Neural progenitor cell (in vitro differentiated cells): Measurements from ENCODE around the gene CSNK1G2. TPM values are rescaled to one million over a fixed set of nuclear protein-coding genes. Genes with fewer than 3 reads are reported as not detected.

Experiments
- DNase-seq: peaks from one replicate; pipeline ENCODE4 v3.0.0-alpha.2; 2016; ENCODE audit warnings: low spot score
- H2AFZ ChIP-seq: fragments of 200-600 bp; sonication (generic); replicated peaks from 2 replicates; pipeline ENCODE4 v1.6.1; 2016; ENCODE audit warnings: antibody characterized with exemption
- H3F3A ChIP-seq: fragments of 200-600 bp; sonication (generic); 2 replicates; pipeline ENCODE4 v1.6.1; 2016; ENCODE audit warnings: antibody characterized with exemption, low read depth
- H3K27ac ChIP-seq: fragments of 200-600 bp; sonication (generic); 2 replicates; pipeline ENCODE4 v1.5.1; 2016; ENCODE audit warnings: mild to moderate bottlenecking
- H3K27me3 ChIP-seq: fragments of 200-600 bp; sonication (generic); 2 replicates; pipeline ENCODE4 v1.6.1; 2016; ENCODE audit warnings: mild to moderate bottlenecking, moderate library complexity
- H3K36me3 ChIP-seq: fragments of 200-600 bp; sonication (generic); 2 replicates; pipeline ENCODE4 v1.5.1; 2016
- H3K4me1 ChIP-seq: fragments of 200-600 bp; sonication (generic); 2 replicates; pipeline ENCODE4 v1.6.1; 2016; ENCODE audit warnings: mixed run types
- H3K4me2 ChIP-seq: fragments of 200-600 bp; sonication (generic); 2 replicates; pipeline ENCODE4 v1.6.1; 2016
- H3K4me3 ChIP-seq: fragments of 200-600 bp; sonication (generic); 2 replicates; pipeline ENCODE4 v1.5.1; 2016
- H3K79me2 ChIP-seq: fragments of 200-600 bp; sonication (generic); 2 replicates; pipeline ENCODE4 v1.6.1; 2016; ENCODE audit warnings: low read depth
- H3K9ac ChIP-seq: fragments of 200-600 bp; sonication (generic); 2 replicates; pipeline ENCODE4 v1.6.1; 2016
- H3K9me3 ChIP-seq: fragments of 200-600 bp; sonication (generic); 2 replicates; pipeline ENCODE4 v1.5.1; 2016; ENCODE audit warnings: low read depth
- H4K20me1 ChIP-seq: fragments of 200-600 bp; sonication (generic); 2 replicates; pipeline ENCODE4 v1.6.1; 2016; ENCODE audit warnings: low read depth
- H3K27ac Mint-ChIP-seq: 3 replicates; pipeline ENCODE4 v1.8.0; 2021; ENCODE audit warnings: mixed read lengths
- H3K27me3 Mint-ChIP-seq: 2 replicates; pipeline ENCODE4 v1.8.0; 2022; ENCODE audit warnings: low read depth, mild to moderate bottlenecking, inconsistent platforms, moderate library complexity, mixed read lengths; ENCODE audit not compliant: insufficient read depth
- H3K36me3 Mint-ChIP-seq: 3 replicates; pipeline ENCODE4 v1.8.0; 2021; ENCODE audit warnings: mixed read lengths
- H3K4me1 Mint-ChIP-seq: 3 replicates; pipeline ENCODE4 v1.8.0; 2021; ENCODE audit warnings: mixed read lengths
- H3K4me3 Mint-ChIP-seq: 3 replicates; pipeline ENCODE4 v1.8.0; 2021; ENCODE audit warnings: mild to moderate bottlenecking, moderate library complexity, mixed read lengths
- H3K9me3 Mint-ChIP-seq: 3 replicates; pipeline ENCODE4 v1.8.0; 2020; ENCODE audit warnings: mixed read lengths
- EZH2 ChIP-seq: fragments of 200-600 bp; sonication (generic); IDR thresholded peaks from 2 replicates; pipeline ENCODE4 v1.6.1; 2017; ENCODE audit warnings: antibody characterized with exemption, mild to moderate bottlenecking, moderate library complexity
- EZH2phosphoT487 ChIP-seq: fragments of 200-600 bp; sonication (generic); IDR thresholded peaks from 2 replicates; pipeline ENCODE4 v1.6.1; 2017; ENCODE audit warnings: antibody characterized with exemption
- total RNA-seq: library from RNA; depleted of rRNA; stranded (reverse); fragments of >200 nt; gene quantifications from 2 replicates; pipeline ENCODE4 v1.2.3, GENCODE V29; 2015; ENCODE audit warnings: low replicate concordance
- TF ChIP-seq, protein P1 (sequence below): fragments of 200-600 bp; sonication (generic); IDR thresholded peaks from 2 replicates; pipeline ENCODE4 v1.5.1; 2017; ENCODE audit warnings: antibody characterized with exemption, mild to moderate bottlenecking

The CSNK1G2 gene
- total RNA-seq, 1 donor from 2014 or later, result 49.6 TPM

GRCh38 chr19:1907563-1908363, 33.2 kb upstream of the CSNK1G2 start:
- Histone ChIP-seq H3K4me3 (no peak overlapping the region), H3K4me2 (no peak overlapping the region), H3K27me3 (no peaks in the 10 kb centered on the region), H3K9me3 (no peaks in the 10 kb centered on the region), H3K79me2 (peaks cover 72% of the 10 kb centered on the region), H4K20me1 (peaks cover 62% of the 10 kb centered on the region), H3K27ac (no peak overlapping the region), H3K4me1 (peaks cover 13% of the 10 kb centered on the region), H3F3A (peaks cover 23% of the 10 kb centered on the region), H2AFZ (no peak overlapping the region), H3K9ac (no peak overlapping the region), H3K36me3 (no peaks in the 10 kb centered on the region)
- DNase-seq, result no peak
- H3K4me3 Mint-ChIP-seq, result no peak overlapping the region
- no peaks in the 10 kb centered on the region for H3K9me3 Mint-ChIP-seq
- peaks cover 4% of the 10 kb centered on the region for H3K36me3 Mint-ChIP-seq
- H3K4me1 Mint-ChIP-seq, result peaks cover 27% of the 10 kb centered on the region
- peaks cover 6% of the 10 kb centered on the region for H3K27me3 Mint-ChIP-seq
- no peak overlapping the region for H3K27ac Mint-ChIP-seq
- TF ChIP-seq, protein P1, sequence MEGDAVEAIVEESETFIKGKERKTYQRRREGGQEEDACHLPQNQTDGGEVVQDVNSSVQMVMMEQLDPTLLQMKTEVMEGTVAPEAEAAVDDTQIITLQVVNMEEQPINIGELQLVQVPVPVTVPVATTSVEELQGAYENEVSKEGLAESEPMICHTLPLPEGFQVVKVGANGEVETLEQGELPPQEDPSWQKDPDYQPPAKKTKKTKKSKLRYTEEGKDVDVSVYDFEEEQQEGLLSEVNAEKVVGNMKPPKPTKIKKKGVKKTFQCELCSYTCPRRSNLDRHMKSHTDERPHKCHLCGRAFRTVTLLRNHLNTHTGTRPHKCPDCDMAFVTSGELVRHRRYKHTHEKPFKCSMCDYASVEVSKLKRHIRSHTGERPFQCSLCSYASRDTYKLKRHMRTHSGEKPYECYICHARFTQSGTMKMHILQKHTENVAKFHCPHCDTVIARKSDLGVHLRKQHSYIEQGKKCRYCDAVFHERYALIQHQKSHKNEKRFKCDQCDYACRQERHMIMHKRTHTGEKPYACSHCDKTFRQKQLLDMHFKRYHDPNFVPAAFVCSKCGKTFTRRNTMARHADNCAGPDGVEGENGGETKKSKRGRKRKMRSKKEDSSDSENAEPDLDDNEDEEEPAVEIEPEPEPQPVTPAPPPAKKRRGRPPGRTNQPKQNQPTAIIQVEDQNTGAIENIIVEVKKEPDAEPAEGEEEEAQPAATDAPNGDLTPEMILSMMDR, result no peak
- TF ChIP-seq EZH2 (no peak), EZH2phosphoT487 (no peak)

- H3K79me2 ChIP-seq, result peaks cover 78% of the 10 kb centered on the region
- no peaks in the 10 kb centered on the region for H3K27me3 ChIP-seq
- Mint-ChIP-seq H3K27ac (no peak overlapping the region), H3K27me3 (peaks cover 6% of the 10 kb centered on the region), H3K4me3 (no peak overlapping the region), H3K4me1 (peaks cover 22% of the 10 kb centered on the region), H3K36me3 (peaks cover 7% of the 10 kb centered on the region), H3K9me3 (no peaks in the 10 kb centered on the region)
- H3K27ac ChIP-seq, result no peak overlapping the region
- TF ChIP-seq EZH2phosphoT487, result no peak
- TF ChIP-seq EZH2, result no peak
- TF ChIP-seq, protein P1, result no peak
- no peaks in the 10 kb centered on the region for H3K36me3 ChIP-seq
- H3K9me3 ChIP-seq, result no peaks in the 10 kb centered on the region
- H3F3A ChIP-seq, result peaks cover 23% of the 10 kb centered on the region
- no peak for DNase-seq
- H3K4me1 ChIP-seq, result peaks cover 13% of the 10 kb centered on the region
- H3K9ac ChIP-seq, result no peak overlapping the region
- no peak overlapping the region for H3K4me3 ChIP-seq
- no peak overlapping the region for H2AFZ ChIP-seq
- H4K20me1 ChIP-seq, result peaks cover 63% of the 10 kb centered on the region
- H3K4me2 ChIP-seq, result no peak overlapping the region
These were observed 32.7 kb upstream of the CSNK1G2 start for GRCh38 chr19:1908364-1908678.

GRCh38 chr19:1909761-1910080, 31.3 kb upstream of the CSNK1G2 start:
- H3K27me3 ChIP-seq, result no peaks in the 10 kb centered on the region
- H3K9me3 Mint-ChIP-seq, result no peaks in the 10 kb centered on the region
- H3K4me3 ChIP-seq, result no peak overlapping the region
- H3K36me3 Mint-ChIP-seq, result peaks cover 6% of the 10 kb centered on the region
- TF ChIP-seq, protein P1, result no peak
- TF ChIP-seq EZH2phosphoT487 (no peak), EZH2 (no peak)
- peaks cover 7% of the 10 kb centered on the region for H3K4me1 ChIP-seq
- peaks cover 9% of the 10 kb centered on the region for H3K4me1 Mint-ChIP-seq
- DNase-seq, result no peak
- H3K9ac ChIP-seq, result no peak overlapping the region
- H3K9me3 ChIP-seq, result no peaks in the 10 kb centered on the region
- peaks cover 5% of the 10 kb centered on the region for H3K27me3 Mint-ChIP-seq
- no peak overlapping the region for H3K27ac Mint-ChIP-seq
- H4K20me1 ChIP-seq, result peaks cover 77% of the 10 kb centered on the region
- no peak overlapping the region for H3K4me3 Mint-ChIP-seq
- peaks cover 12% of the 10 kb centered on the region for H3F3A ChIP-seq
- no peak overlapping the region for H2AFZ ChIP-seq
- H3K36me3 ChIP-seq, result no peaks in the 10 kb centered on the region
- H3K79me2 ChIP-seq, result peaks cover 92% of the 10 kb centered on the region
- no peak overlapping the region for H3K27ac ChIP-seq
- no peak overlapping the region for H3K4me2 ChIP-seq
